GM19463 (cell line): ENCODE data around the gene HOXC13.

Source experiments
- ATAC-seq: cut with Tn5 transposase; IDR thresholded peaks from one replicate; pipeline ENCODE4 v1.9.1; 2021; ENCODE audit warnings: mild to moderate bottlenecking, moderate library complexity; ENCODE audit not compliant: unreplicated experiment

Gene HOXC13

DNA sequence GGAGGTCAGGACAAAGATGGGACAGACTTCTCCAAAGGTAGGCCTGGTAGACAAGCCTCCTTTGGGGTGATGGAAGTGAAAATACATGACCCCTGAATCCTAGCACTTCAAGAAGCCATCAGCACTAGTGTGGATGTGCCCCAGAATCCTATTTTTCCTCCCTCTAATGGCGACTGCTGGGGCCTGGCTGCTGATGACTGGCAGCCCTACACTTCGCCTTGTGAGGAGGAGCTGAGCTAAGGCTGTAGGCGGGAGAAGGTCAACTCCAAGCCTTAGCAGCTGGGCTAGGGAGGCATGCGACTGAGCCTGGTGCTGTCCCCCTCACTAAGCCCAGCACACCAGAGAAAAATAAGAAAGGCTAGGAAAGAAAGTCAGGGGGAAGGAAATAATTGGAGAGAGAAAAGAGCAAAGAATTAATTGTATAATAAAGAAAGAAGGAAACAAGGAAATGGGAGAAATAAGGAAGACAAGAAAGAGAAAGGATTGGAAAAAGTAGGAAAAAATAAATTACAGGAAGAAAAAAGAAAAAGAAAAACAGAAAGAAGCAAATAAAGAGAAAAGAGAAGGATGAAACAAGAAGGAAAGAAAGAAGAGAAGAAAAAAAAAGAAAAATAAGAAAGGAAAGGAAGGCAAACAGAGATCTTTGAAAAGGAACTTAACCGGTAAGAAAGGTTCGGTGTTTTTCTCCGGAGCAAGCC lies 41.6 kb downstream of the HOXC13 start:
- ATAC-seq: no peak

GRCh38 chr12:53980802-53981496 lies 42.3 kb downstream of the HOXC13 start:
- no peak for ATAC-seq

- no peak for ATAC-seq
Observed at GRCh38 chr12:53981634-53982565, 43.3 kb downstream of the HOXC13 start.

- ATAC-seq: no peak
Observed at GRCh38 chr12:53982648-53983567, 44.3 kb downstream of the HOXC13 start.

- ATAC-seq: no peak
Observed at GRCh38 chr12:53983568-53983949, 44.9 kb downstream of the HOXC13 start.

- ATAC-seq: no peak
Observed at GRCh38 chr12:53983950-53984572, 45.4 kb downstream of the HOXC13 start.

DNA sequence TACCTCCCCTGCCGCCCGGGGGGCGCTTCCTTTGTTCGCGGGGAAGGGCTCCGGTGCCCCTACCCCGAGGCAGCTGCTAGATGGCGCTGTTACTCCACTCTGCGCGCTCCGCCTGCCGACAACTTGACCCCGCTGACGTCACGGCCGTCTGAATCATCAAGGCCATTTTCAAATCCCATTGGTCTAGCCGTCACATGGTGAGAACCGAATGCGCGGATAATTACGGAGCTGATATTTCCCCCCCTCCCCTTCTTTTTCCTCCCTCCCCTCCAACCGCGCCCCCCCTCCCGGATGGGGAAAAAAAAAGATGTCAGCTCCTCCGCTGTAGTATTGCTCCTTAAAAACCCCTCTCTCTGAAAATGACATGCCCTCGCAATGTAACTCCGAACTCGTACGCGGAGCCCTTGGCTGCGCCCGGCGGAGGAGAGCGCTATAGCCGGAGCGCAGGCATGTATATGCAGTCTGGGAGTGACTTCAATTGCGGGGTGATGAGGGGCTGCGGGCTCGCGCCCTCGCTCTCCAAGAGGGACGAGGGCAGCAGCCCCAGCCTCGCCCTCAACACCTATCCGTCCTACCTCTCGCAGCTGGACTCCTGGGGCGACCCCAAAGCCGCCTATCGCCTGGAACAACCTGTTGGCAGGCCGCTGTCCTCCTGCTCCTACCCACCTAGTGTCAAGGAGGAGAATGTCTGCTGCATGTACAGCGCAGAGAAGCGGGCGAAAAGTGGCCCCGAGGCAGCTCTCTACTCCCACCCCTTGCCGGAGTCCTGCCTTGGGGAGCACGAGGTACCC lies 46.5 kb downstream of the HOXC13 start, which contains the start of gene HOXC10:
HOXC10 (plus strand) TSS at position 246 of the 791 bp plus-strand sequence; CDS start at position 360, 114 bp downstream.
- peak; percentile 50 for ATAC-seq

- no peak for ATAC-seq
Observed at GRCh38 chr12:53985692-53985993, 47.0 kb downstream of the HOXC13 start.

DNA sequence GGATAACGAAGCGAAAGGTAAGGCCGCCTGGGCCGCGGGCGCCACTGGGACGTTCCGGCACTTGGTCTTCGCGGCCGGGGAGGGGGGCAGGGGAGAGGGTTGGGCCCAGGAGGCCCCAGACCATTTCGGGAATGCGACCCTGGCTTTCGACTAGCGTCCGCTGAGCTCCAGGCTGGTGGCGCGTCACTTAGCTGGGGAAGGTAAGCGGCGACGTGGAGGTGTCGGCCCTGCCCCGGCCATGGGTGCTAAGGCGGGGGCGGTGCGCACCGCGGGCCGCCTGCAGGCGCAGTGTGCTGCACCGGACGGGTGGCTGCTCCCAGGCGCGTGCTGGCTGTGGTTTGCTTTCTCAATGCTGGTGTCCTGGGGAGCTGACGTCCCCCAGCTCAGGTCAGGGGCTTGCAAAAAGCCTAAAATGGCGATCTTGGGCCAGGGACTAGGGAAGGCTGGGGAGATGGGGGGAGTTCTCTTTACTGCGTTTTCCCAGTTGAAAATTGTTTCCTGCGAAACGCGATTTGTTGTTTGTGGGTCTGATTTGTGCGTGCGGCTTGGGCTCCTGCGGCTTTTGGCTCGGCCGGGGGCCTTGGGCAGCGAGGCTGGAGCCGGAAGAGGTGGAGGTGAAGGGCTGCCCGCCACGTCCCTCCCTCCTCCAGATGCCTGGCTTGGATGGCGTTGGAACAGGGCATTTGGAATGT lies 47.5 kb downstream of the HOXC13 start:
- no peak for ATAC-seq

DNA sequence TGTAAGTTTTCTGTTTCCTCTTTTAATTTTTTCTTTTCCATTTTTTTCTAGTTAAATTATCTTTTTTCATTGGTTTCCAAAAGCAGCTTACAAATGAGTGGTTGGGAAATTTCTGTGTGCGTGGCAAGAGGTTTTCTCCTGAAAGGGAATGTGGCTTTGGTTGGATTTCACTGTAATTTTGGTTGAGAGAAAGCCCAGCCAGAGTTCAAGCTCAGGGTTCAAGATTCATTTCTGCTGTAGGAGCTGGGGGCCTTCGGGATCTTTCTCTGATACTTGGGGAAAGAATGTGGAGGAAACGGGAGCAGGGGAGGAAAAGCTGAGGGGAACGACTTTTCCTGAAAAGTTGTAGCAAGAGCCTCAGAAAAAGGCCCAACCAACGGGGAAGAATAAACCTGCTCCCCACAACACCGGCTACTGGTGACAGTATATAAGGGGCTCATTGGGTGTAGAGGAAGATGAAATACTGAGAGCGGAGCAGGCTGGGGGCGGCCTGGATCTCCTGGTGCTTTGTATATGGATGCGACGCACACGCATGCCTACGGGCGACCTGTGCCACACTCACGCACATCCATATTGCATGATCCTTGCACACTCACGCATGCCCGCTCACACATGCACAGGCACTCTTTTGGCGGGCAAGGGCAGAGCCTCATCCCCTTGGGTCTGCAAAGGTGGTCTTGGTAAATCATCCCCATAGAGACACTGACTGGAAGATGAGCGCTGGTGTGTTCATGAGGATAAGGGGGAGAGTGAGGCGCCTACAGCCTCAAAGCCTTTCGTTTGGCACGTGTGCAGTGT lies 48.3 kb downstream of the HOXC13 start:
- ATAC-seq: no peak

- no peak for ATAC-seq
Observed at GRCh38 chr12:53987787-53988230, 49.2 kb downstream of the HOXC13 start.

DNA sequence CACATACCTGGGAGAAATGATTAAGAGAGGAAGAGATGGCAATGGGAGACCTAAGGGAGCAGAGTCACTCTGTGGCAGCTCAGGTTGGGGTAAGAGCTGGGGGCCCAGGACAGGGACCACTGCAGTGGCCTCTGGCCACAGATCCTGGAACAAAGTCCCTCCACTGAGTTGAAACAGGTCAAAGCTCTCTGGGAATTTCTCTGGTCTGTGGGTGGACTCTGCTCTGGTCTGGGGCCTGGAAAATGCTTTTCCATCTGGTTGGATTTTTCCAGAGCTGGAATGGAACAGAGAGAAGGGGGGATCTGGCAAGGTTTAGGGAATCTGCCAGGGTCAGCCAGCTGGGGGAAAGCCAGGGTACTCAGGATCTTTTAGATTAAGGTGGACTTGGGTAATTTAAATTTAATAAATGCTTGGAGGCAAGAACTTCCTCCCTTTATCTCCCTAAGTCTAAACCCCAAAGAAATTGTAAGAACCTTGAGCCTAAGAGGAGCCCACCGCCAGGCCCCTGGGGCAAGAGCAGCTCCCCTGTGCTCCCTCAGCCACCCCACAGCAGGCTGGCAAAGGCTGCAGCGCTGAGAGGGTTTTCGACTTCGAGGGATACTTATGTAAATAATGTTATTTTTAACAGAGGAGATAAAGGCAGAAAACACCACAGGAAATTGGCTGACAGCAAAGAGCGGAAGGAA lies 50.1 kb downstream of the HOXC13 start:
- no peak for ATAC-seq

DNA sequence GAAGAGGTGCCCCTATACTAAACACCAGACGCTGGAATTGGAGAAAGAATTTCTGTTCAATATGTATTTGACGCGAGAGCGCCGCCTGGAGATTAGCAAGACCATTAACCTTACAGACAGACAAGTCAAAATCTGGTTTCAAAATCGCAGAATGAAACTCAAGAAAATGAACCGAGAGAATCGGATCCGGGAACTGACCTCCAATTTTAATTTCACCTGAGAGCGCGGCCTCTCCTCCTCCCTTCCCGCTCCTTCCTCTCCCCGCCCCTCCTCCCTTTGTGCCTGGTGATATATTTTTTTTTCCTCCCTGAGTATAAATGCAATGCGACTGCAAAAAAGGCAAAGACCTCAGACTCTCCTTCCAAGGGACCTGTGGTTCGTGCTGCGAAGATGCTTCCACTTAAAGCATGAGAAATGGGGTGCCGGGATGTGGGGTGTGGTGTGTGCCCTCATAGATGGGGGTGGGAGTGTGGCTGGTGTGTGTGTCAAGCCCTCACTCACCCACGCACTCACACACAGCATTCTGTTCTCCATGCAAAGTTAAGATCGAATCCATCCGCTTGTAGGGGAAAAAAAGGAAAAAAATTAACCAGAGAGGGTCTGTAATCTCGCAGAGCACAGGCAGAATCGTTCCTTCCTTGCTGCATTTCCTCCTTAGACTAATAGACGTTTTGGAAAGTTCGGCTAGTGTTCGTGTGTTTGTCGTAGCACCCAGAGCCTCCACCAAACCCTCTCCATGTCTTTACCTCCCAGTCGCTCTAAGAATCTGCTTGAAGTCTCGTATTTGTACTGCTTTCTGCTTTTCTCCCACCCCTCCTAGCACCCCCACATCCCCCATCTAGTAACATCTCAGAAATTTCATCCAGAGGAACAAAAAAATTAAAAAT lies 50.8 kb downstream of the HOXC13 start:
- ATAC-seq: peak; percentile 43

- ATAC-seq: no peak
Observed at GRCh38 chr12:53990311-53991076, 51.9 kb downstream of the HOXC13 start.

GRCh38 chr12:53991077-53991460 lies 52.4 kb downstream of the HOXC13 start:
- ATAC-seq: no peak
